SK-N-SH (cell line): ENCODE measurements around the gene REV1. TPM values are rescaled to one million over a fixed set of nuclear protein-coding genes. Genes with fewer than 3 reads are reported as not detected.

Source experiments
- CTCF ChIA-PET: fragments of 300-600, 350-600 bp; formaldehyde crosslinking; extraction: SDS; loops from one replicate; lab custom pipeline; 2021; lab: Yijun Ruan, JAX
- POLR2A ChIA-PET: fragments of 350-600 bp; sonication (Branson Sonifier 250); formaldehyde crosslinking; extraction: SDS; loops from one replicate; lab custom pipeline; 2020; ENCODE audit warnings: antibody characterized with exemption, inconsistent platforms; lab: Yijun Ruan, JAX
- DNase-seq: peaks from one replicate; pipeline ENCODE4 v3.0.0; 2012
- H2AFZ ChIP-seq: fragments of 200-600 bp; sonication (generic); 2 replicates; pipeline ENCODE4 v1.8.1; 2016; ENCODE audit warnings: antibody characterized with exemption, mild to moderate bottlenecking, low read depth
- H3F3A ChIP-seq: fragments of 200-600 bp; sonication (generic); replicated peaks from 2 replicates; pipeline ENCODE3; 2016; ENCODE audit warnings: antibody characterized with exemption, mild to moderate bottlenecking; ENCODE audit not compliant: insufficient read depth
- H3K27ac ChIP-seq, 2 experiments: fragments of 200-500 bp in 1 of 2; fragments of 200-600 bp in 1 of 2; sonication (Bioruptor generic) in 1 of 2; sonication (generic), shearing (Covaris generic) in 1 of 2; 2 replicates each; pipeline versions ENCODE4 v1.5.1 to v1.6.1; 2014 to 2016; ENCODE audit warnings: low read depth in 2 of 2, inconsistent platforms in 1 of 2, low read length in 1 of 2, mild to moderate bottlenecking in 1 of 2, mixed read lengths in 1 of 2
- H3K27me3 ChIP-seq: fragments of 200-600 bp; sonication (generic), shearing (Covaris generic); 2 replicates; pipeline ENCODE4 v1.6.1; 2016; ENCODE audit warnings: mixed run types; ENCODE audit not compliant: insufficient read depth
- H3K36me3 ChIP-seq, 2 experiments: fragments of 200-500 bp in 1 of 2; fragments of 200-600 bp in 1 of 2; sonication (Bioruptor generic) in 1 of 2; sonication (generic) in 1 of 2; replicated peaks in 1 of 2; 2 replicates each; pipeline versions ENCODE3 to v1.5.1; 2014 to 2016; ENCODE audit warnings: low read length in 1 of 2, mild to moderate bottlenecking in 1 of 2; ENCODE audit not compliant: insufficient read depth in 2 of 2, control insufficient read depth in 1 of 2
- H3K4me1 ChIP-seq, 2 experiments: fragments of 200-500 bp in 1 of 2; fragments of 200-600 bp in 1 of 2; sonication (Bioruptor generic) in 1 of 2; sonication (generic), shearing (Covaris generic) in 1 of 2; 2 replicates each; pipeline versions ENCODE4 v1.5.1 to v1.6.1; 2014 to 2016; ENCODE audit warnings: low read depth in 1 of 2, low read length in 1 of 2, mixed run types in 1 of 2; ENCODE audit not compliant: insufficient read depth in 2 of 2, control insufficient read depth in 1 of 2
- H3K4me2 ChIP-seq: fragments of 200-600 bp; sonication (generic), shearing (Covaris generic); 2 replicates; pipeline ENCODE4 v1.6.1; 2017; ENCODE audit warnings: mixed run types
- H3K4me3 ChIP-seq, 2 experiments: fragments of 200-500 bp in 1 of 2; fragments of 200-600 bp in 1 of 2; sonication (Bioruptor generic) in 1 of 2; sonication (generic), shearing (Covaris generic) in 1 of 2; 2 replicates each; pipeline versions ENCODE4 v1.5.1 to v1.8.1; 2014 to 2016; ENCODE audit warnings: low read depth in 2 of 2, inconsistent platforms in 1 of 2, low read length in 1 of 2, mild to moderate bottlenecking in 1 of 2, mixed read lengths in 1 of 2, moderate library complexity in 1 of 2
- H3K79me2 ChIP-seq: fragments of 200-600 bp; sonication (generic); 2 replicates; pipeline ENCODE4 v1.8.1; 2017; ENCODE audit warnings: mild to moderate bottlenecking; ENCODE audit not compliant: insufficient read depth
- H3K9ac ChIP-seq: fragments of 200-600 bp; sonication (generic); 2 replicates; pipeline ENCODE4 v1.6.1; 2017; ENCODE audit warnings: mixed run types
- H3K9me2 ChIP-seq: fragments of 200-600 bp; sonication (generic); 2 replicates; pipeline ENCODE4 v1.6.1; 2017; ENCODE audit warnings: mixed run types
- H3K9me3 ChIP-seq: fragments of 200-600 bp; sonication (generic); 2 replicates; pipeline ENCODE4 v1.6.1; 2017; ENCODE audit warnings: mixed run types, mild to moderate bottlenecking, moderate library complexity
- H4K20me1 ChIP-seq: fragments of 200-600 bp; sonication (generic); 2 replicates; pipeline ENCODE4 v1.6.1; 2017; ENCODE audit warnings: mild to moderate bottlenecking, mixed run types; ENCODE audit not compliant: insufficient read depth
- CTCF ChIP-seq: fragments of 200-600 bp; sonication (generic); IDR thresholded peaks from 2 replicates; pipeline ENCODE4 v1.6.1; 2017; ENCODE audit warnings: antibody characterized with exemption, mild to moderate bottlenecking, moderate library complexity
- ELF1 ChIP-seq: IDR thresholded peaks from 2 replicates; pipeline ENCODE4 v1.4.0; 2012
- FOSL2 ChIP-seq: IDR thresholded peaks from 2 replicates; pipeline ENCODE4 v1.4.0; 2012; ENCODE audit warnings: low read depth, mild to moderate bottlenecking, moderate library complexity, borderline replicate concordance
- FOXJ3 ChIP-seq: sonication (generic); formaldehyde crosslinking; IDR thresholded peaks from 2 replicates; pipeline ENCODE4 v1.5.1; 2020; ENCODE audit warnings: mild to moderate bottlenecking, missing genetic modification reagents
- GABPA ChIP-seq: IDR thresholded peaks from 2 replicates; pipeline ENCODE4 v1.4.0; 2012; ENCODE audit warnings: low read depth, mild to moderate bottlenecking
- GATA2 ChIP-seq: sonication (generic); formaldehyde crosslinking; IDR thresholded peaks from 2 replicates; pipeline ENCODE4 v1.5.0; 2020; ENCODE audit warnings: mild to moderate bottlenecking, missing genetic modification reagents
- MAX ChIP-seq: IDR thresholded peaks from 2 replicates; pipeline ENCODE4 v1.4.0; 2012; ENCODE audit warnings: low read depth
- NRF1 ChIP-seq: IDR thresholded peaks from 2 replicates; pipeline ENCODE4 v1.6.1; 2012; ENCODE audit warnings: low read depth, mild to moderate bottlenecking, low read length
- PBX3 ChIP-seq: IDR thresholded peaks from 2 replicates; pipeline ENCODE4; 2012
- RCOR1 ChIP-seq: fragments of 150-350 bp; IDR thresholded peaks from 2 replicates; pipeline ENCODE4 v1.6.1; 2017; ENCODE audit warnings: antibody characterized with exemption, low read length
- REST ChIP-seq: IDR thresholded peaks from 2 replicates; pipeline ENCODE4 v1.6.1; 2012; ENCODE audit warnings: mild to moderate bottlenecking, low read depth, low read length, moderate library complexity
- RXRA ChIP-seq: IDR thresholded peaks from 2 replicates; pipeline ENCODE4 v1.4.0; 2012; ENCODE audit warnings: low read depth, mild to moderate bottlenecking, borderline replicate concordance
- SIN3A ChIP-seq: IDR thresholded peaks from 2 replicates; pipeline ENCODE4 v1.6.1; 2012; ENCODE audit warnings: low read depth, mild to moderate bottlenecking, low read length, moderate library complexity, borderline replicate concordance
- SMC3 ChIP-seq: IDR thresholded peaks from 2 replicates; pipeline ENCODE4 v1.6.1; 2012; ENCODE audit warnings: low read depth, low read length, improper control_type of control experiment
- TAF1 ChIP-seq: IDR thresholded peaks from 2 replicates; pipeline ENCODE4 v1.6.1; 2012; ENCODE audit warnings: low read depth, mild to moderate bottlenecking, low read length, moderate library complexity, borderline replicate concordance
- TCF12 ChIP-seq: IDR thresholded peaks from 2 replicates; pipeline ENCODE4 v1.4.0; 2012
- WGBS: methylation state at CpG from one replicate; pipeline ENCODE4 v1.1.6; 2017; ENCODE audit warnings: low lambda C conversion rate; 5-methylcytosine and 5-hydroxymethylcytosine counted together
- polyA plus RNA-seq, 3 experiments: library from polyadenylated mRNA; depleted of rRNA; stranded (reverse); fragments of >200 nt; gene quantifications; 2 replicates each; pipeline ENCODE4 v1.2.3, GENCODE V29; 2012

The REV1 gene
- polyA plus RNA-seq, 1 of the 3 experiments (the other 2 are of a cell fraction), result 15.9 TPM

- POLR2A ChIA-PET, result no interaction called here
- no peak overlapping the region for H3K4me2 ChIP-seq
- H3K36me3 ChIP-seq, result peaks cover 57 to 71% of the 10 kb centered on the region in 2 experiments
- peaks cover 0 to 2% of the 10 kb centered on the region in 2 experiments; a peak in 1 of 4 replicates for H3K4me1 ChIP-seq
- no peaks in the 10 kb centered on the region for H3K9me3 ChIP-seq
- H3K9me2 ChIP-seq, result no peaks in the 10 kb centered on the region
- CTCF ChIA-PET, result interaction anchor here (1.1 to 1.9 kb wide), 3 partner anchors 10 to 74 kb away, joined by 4 read pairs; partner anchors contain the start of genes EIF5B and TXNDC9
- no peak for TF ChIP-seq SMC3
- TF ChIP-seq MAX, result no peak
- TF ChIP-seq REST, result no peak
- no peak for TF ChIP-seq RCOR1
- no peak for TF ChIP-seq PBX3
- TF ChIP-seq TAF1, result no peak
- no peak for TF ChIP-seq RXRA
- TF ChIP-seq GABPA, result no peak
- TF ChIP-seq FOXJ3, result no peak
- no peak for TF ChIP-seq SIN3A
- no peaks in the 10 kb centered on the region for H4K20me1 ChIP-seq
- DNase-seq, result no peak
- H3K27me3 ChIP-seq, result no peaks in the 10 kb centered on the region
- no peak overlapping the region for H3K4me3 ChIP-seq
- no peak overlapping the region for H3K27ac ChIP-seq
- peaks cover 14% of the 10 kb centered on the region for H3F3A ChIP-seq
- H3K79me2 ChIP-seq, result no peaks in the 10 kb centered on the region
- H2AFZ ChIP-seq, result no peak overlapping the region
- 98% methylated on average over 4 of the region's 4 CpGs for WGBS
- H3K9ac ChIP-seq, result no peak overlapping the region
Observed at GRCh38 chr2:99410276-99410675, 79.5 kb downstream of the REV1 start.

GRCh38 chr2:99406137-99406536 is 83.7 kb downstream of the REV1 start:
- Histone ChIP-seq H3F3A (peaks cover 26% of the 10 kb centered on the region), H3K4me3 (no peak overlapping the region), H3K4me2 (no peak overlapping the region), H2AFZ (no peak overlapping the region), H3K9ac (no peak overlapping the region), H3K79me2 (no peaks in the 10 kb centered on the region), H3K9me2 (no peaks in the 10 kb centered on the region), H3K27ac (no peak overlapping the region; a peak in 1 of 4 replicates), H3K9me3 (no peaks in the 10 kb centered on the region), H3K27me3 (no peaks in the 10 kb centered on the region), H4K20me1 (no peaks in the 10 kb centered on the region), H3K4me1 (peaks cover 0 to 5% of the 10 kb centered on the region in 2 experiments; a peak in 2 of 4 replicates), H3K36me3 (peaks cover 74 to 76% of the 10 kb centered on the region in 2 experiments)
- no peak for TF ChIP-seq RXRA
- TF ChIP-seq FOSL2, result no peak
- no peak for TF ChIP-seq RCOR1
- no peak for TF ChIP-seq MAX
- TF ChIP-seq FOXJ3, result no peak
- no peak for TF ChIP-seq ELF1
- no peak for TF ChIP-seq TCF12
- TF ChIP-seq GATA2 (CRISPR knock-in tag), result no peak
- TF ChIP-seq CTCF, result no peak
- TF ChIP-seq NRF1, result no peak
- TF ChIP-seq REST, result no peak
- no peak for DNase-seq
- CTCF ChIA-PET, result no interaction called here
- POLR2A ChIA-PET, result no interaction called here
- WGBS, result 96% methylated on average over 6 of the region's 6 CpGs
